Measurements from ENCODE around the gene PTPRR. TPM values are rescaled to one million over a fixed set of nuclear protein-coding genes. Genes with fewer than 3 reads are reported as not detected.

The PTPRR gene
- total RNA-seq, 1 donor from 2014 or later: 0.33 TPM

- Mint-ChIP-seq H3K4me1 (ENCODE audit: unreplicated experiment) (peaks cover 52% of the 10 kb centered on the region), H3K9me3 (ENCODE audit: unreplicated experiment) (no peaks in the 10 kb centered on the region), H3K4me3 (ENCODE audit: unreplicated experiment) (no peak overlapping the region), H3K27me3 (ENCODE audit: unreplicated experiment) (no peaks in the 10 kb centered on the region), H3K27ac (ENCODE audit: unreplicated experiment) (peak overlapping the region; percentile 98), H3K36me3 (ENCODE audit: low read depth, unreplicated experiment) (no peaks in the 10 kb centered on the region)
- DNase-seq (ENCODE audit: low spot score): peak; percentile 28
- no peak for TF ChIP-seq CTCF (IDR thresholded peaks at IDR 0.05; ENCODE audit: unreplicated experiment)
Measured at GRCh38 chr12:70645494-70646317, 274.8 kb downstream of the PTPRR start.

GRCh38 chr12:70644861-70645260 is 275.7 kb downstream of the PTPRR start:
- TF ChIP-seq CTCF (IDR thresholded peaks at IDR 0.05; ENCODE audit: unreplicated experiment): no peak
- no peak for DNase-seq (ENCODE audit: low spot score)
- Mint-ChIP-seq H3K4me1 (ENCODE audit: unreplicated experiment) (peaks cover 54% of the 10 kb centered on the region), H3K9me3 (ENCODE audit: unreplicated experiment) (no peaks in the 10 kb centered on the region), H3K27me3 (ENCODE audit: unreplicated experiment) (no peaks in the 10 kb centered on the region), H3K4me3 (ENCODE audit: unreplicated experiment) (no peak overlapping the region), H3K36me3 (ENCODE audit: low read depth, unreplicated experiment) (no peaks in the 10 kb centered on the region), H3K27ac (ENCODE audit: unreplicated experiment) (peak overlapping the region; percentile 98)

GRCh38 chr12:70643939-70644338 is 276.6 kb downstream of the PTPRR start:
- H3K9me3 Mint-ChIP-seq (ENCODE audit: unreplicated experiment): no peaks in the 10 kb centered on the region
- TF ChIP-seq CTCF (IDR thresholded peaks at IDR 0.05; ENCODE audit: unreplicated experiment): no peak
- H3K4me1 Mint-ChIP-seq (ENCODE audit: unreplicated experiment): peaks cover 61% of the 10 kb centered on the region
- H3K4me3 Mint-ChIP-seq (ENCODE audit: unreplicated experiment): no peak overlapping the region
- DNase-seq (ENCODE audit: low spot score): no peak
- H3K27ac Mint-ChIP-seq (ENCODE audit: unreplicated experiment): no peak overlapping the region
- H3K36me3 Mint-ChIP-seq (ENCODE audit: low read depth, unreplicated experiment): no peaks in the 10 kb centered on the region
- no peaks in the 10 kb centered on the region for H3K27me3 Mint-ChIP-seq (ENCODE audit: unreplicated experiment)

GRCh38 chr12:70641691-70642090 is 278.8 kb downstream of the PTPRR start:
- Mint-ChIP-seq H3K36me3 (ENCODE audit: low read depth, unreplicated experiment) (peaks cover 5% of the 10 kb centered on the region), H3K27ac (ENCODE audit: unreplicated experiment) (no peak overlapping the region)

More at GRCh38 chr12:70641691-70642090, 278.8 kb downstream of the PTPRR start:
- H3K4me3 Mint-ChIP-seq (ENCODE audit: unreplicated experiment): no peak overlapping the region
- peaks cover 69% of the 10 kb centered on the region for H3K4me1 Mint-ChIP-seq (ENCODE audit: unreplicated experiment)
- H3K27me3 Mint-ChIP-seq (ENCODE audit: unreplicated experiment): no peaks in the 10 kb centered on the region
- TF ChIP-seq CTCF (IDR thresholded peaks at IDR 0.05; ENCODE audit: unreplicated experiment): no peak
- no peak for DNase-seq (ENCODE audit: low spot score)
- no peaks in the 10 kb centered on the region for H3K9me3 Mint-ChIP-seq (ENCODE audit: unreplicated experiment)

Measured in endothelial cell (in vitro differentiated cells).